ENCODE data around the gene RNF220.

- TF ChIP-seq POLR2AphosphoS5 (IDR thresholded peaks at IDR 0.05) (no peak), CTCF (IDR thresholded peaks at IDR 0.05) (no peak), POLR2A (IDR thresholded peaks at IDR 0.05) (no peak), EP300 (IDR thresholded peaks at IDR 0.05) (no peak)
Observed at GRCh38 chr1:44617703-44618029, 212.6 kb downstream of the RNF220 start.
